Nephron (organoid): ENCODE measurements around the gene CBX7.

Experiments
- H3K27ac Mint-ChIP-seq, 3 experiments: 2 replicates each; pipeline ENCODE4 v1.8.0; 2020; ENCODE audit warnings: mixed read lengths in 3 of 3, mild to moderate bottlenecking in 2 of 3, moderate library complexity in 1 of 3
- H3K27me3 Mint-ChIP-seq: 2 replicates; pipeline ENCODE4 v1.8.0; 2021; ENCODE audit warnings: low read depth, mild to moderate bottlenecking, moderate library complexity, mixed read lengths
- H3K36me3 Mint-ChIP-seq: 2 replicates; pipeline ENCODE4 v1.8.0; 2020; ENCODE audit warnings: low read depth, mixed read lengths
- H3K4me1 Mint-ChIP-seq: 2 replicates; pipeline ENCODE4 v1.8.0; 2020; ENCODE audit warnings: mixed read lengths
- H3K4me3 Mint-ChIP-seq, 3 experiments: 2 replicates each; pipeline ENCODE4 v1.8.0; 2020; ENCODE audit warnings: mild to moderate bottlenecking in 3 of 3, mixed read lengths in 3 of 3, moderate library complexity in 2 of 3
- H3K9me3 Mint-ChIP-seq: 2 replicates; pipeline ENCODE4 v1.8.0; 2020; ENCODE audit warnings: mixed read lengths
- CTCF ChIP-seq, 3 experiments: fragments of 200-600 bp; sonication (generic); IDR thresholded peaks; one replicate each; pipeline ENCODE4 v1.5.0; 2021; ENCODE audit warnings: antibody characterized with exemption in 3 of 3; ENCODE audit not compliant: unreplicated experiment in 3 of 3

Gene CBX7

DNA sequence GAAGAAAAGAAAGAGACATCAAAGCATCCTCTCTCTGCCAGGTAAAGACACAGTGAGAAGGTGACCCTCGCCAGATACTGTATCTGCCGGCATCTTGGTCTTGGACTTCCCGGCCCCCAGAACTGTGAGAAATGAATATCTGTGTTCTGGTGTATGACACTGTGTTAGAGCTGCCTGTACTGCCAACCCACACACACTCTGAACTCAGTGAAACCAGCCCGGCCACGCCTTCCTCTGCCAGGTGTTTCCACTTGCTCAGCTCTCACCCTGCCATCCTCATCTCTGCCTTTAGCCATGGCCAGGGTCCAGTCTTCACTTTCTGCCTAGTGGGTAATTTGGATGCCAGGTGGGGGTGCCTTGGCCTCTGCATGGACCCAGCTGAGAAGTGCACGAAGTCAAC is 24.0 kb downstream of the CBX7 start:
- peaks cover 12% of the 10 kb centered on the region for H3K27me3 Mint-ChIP-seq
- H3K36me3 Mint-ChIP-seq: no peaks in the 10 kb centered on the region
- no peak overlapping the region for H3K4me3 Mint-ChIP-seq
- H3K27ac Mint-ChIP-seq: no peak overlapping the region
- H3K9me3 Mint-ChIP-seq: no peaks in the 10 kb centered on the region
- no peak for TF ChIP-seq CTCF (IDR thresholded peaks at IDR 0.05; ENCODE audit: unreplicated experiment in 3 of 3)
- H3K4me1 Mint-ChIP-seq: peaks cover 11% of the 10 kb centered on the region

DNA sequence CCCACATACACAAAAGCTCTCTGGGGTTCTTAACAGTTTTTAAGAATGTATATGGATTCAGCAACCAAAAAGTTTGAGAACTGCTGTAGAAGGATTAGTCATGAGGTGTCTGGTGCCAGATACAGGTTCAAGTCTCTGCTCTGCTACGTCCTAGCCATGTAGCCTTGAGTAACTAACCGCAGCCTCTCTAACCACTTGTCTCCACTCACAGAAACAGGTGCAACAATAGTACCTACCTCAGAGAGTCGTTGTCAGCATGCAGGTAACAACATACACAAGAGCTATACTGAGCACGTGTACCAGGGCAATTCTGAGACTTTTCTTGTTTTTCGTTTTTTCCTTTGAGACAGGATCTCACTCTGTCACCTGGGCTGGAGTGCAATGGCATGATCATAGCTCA is 26.9 kb downstream of the CBX7 start:
- Mint-ChIP-seq H3K36me3 (no peaks in the 10 kb centered on the region), H3K4me1 (peaks cover 7% of the 10 kb centered on the region), H3K27ac (no peak overlapping the region), H3K27me3 (peaks cover 4% of the 10 kb centered on the region), H3K4me3 (no peak overlapping the region), H3K9me3 (no peaks in the 10 kb centered on the region)
- TF ChIP-seq CTCF (IDR thresholded peaks at IDR 0.05; ENCODE audit: unreplicated experiment in 3 of 3): no peak

- Mint-ChIP-seq H3K9me3 (no peaks in the 10 kb centered on the region), H3K4me3 (peak overlapping the region in 2 of 3 experiments; percentile 19 to 21), H3K27ac (no peak overlapping the region), H3K36me3 (no peaks in the 10 kb centered on the region), H3K27me3 (peaks cover 4% of the 10 kb centered on the region), H3K4me1 (peaks cover 4% of the 10 kb centered on the region)
- TF ChIP-seq CTCF (IDR thresholded peaks at IDR 0.05; ENCODE audit: unreplicated experiment in 3 of 3): no peak
Observed at GRCh38 chr22:39123751-39124581, 28.5 kb downstream of the CBX7 start.

DNA sequence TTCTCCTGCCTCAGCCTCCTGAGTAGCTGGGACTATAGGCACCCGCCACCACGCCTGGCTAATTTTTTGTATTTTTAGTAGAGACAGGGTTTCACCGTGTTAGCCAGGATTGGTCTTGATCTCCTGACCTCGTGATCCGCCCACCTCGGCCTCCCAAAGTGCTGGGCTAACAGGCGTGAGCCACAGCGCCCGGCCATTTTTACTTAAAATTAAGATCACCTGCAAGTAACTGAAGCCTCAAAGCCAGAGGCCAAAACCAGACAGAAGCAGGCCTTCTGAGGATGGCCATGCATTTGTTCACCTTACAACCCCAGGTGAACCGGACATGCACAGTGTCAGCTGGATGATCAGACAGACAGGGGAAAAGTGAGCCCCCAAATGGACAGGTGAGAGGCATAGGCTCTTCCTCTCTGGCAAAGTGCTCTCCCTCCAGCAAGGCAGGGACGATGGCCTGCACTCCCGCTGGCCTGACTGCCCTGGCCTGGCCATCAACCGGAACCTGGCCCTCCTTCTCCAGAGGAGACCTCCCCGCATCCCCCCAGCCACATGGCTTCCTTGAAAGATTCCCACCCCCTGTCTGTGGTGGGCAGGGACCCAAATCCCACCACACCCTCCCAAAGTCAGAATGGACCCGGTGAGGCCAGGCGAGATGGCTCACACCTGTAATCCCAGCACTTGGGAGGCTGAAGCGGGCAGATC is 29.6 kb downstream of the CBX7 start:
- no peak for TF ChIP-seq CTCF (IDR thresholded peaks at IDR 0.05; ENCODE audit: unreplicated experiment in 3 of 3)
- H3K27ac Mint-ChIP-seq: no peak overlapping the region
- H3K27me3 Mint-ChIP-seq: peaks cover 7% of the 10 kb centered on the region
- H3K4me1 Mint-ChIP-seq: peaks cover 4% of the 10 kb centered on the region
- H3K36me3 Mint-ChIP-seq: no peaks in the 10 kb centered on the region
- no peaks in the 10 kb centered on the region for H3K9me3 Mint-ChIP-seq
- no peak overlapping the region for H3K4me3 Mint-ChIP-seq

DNA sequence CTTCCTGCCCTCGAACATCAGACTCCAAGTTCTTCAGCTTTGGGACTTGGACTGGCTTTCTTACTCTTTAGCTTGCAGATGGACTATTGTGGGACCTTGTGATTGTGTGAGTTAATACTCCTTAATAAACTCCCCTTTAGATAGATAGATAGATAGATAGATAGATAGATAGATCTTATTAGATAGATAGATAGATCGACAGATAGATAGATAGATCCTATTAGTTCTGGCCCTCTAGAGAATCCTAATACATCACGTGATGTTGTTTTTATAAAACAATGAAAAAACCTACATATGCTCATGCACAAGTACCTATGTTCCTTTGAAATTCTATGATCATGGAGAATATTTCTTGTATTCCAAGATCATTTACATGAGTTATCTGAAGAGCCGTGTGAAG is 31.5 kb downstream of the CBX7 start:
- no peaks in the 10 kb centered on the region for H3K9me3 Mint-ChIP-seq
- H3K27me3 Mint-ChIP-seq: peaks cover 17% of the 10 kb centered on the region
- no peaks in the 10 kb centered on the region for H3K36me3 Mint-ChIP-seq
- peaks cover 4% of the 10 kb centered on the region for H3K4me1 Mint-ChIP-seq
- no peak overlapping the region for H3K4me3 Mint-ChIP-seq
- TF ChIP-seq CTCF (IDR thresholded peaks at IDR 0.05; ENCODE audit: unreplicated experiment in 3 of 3): no peak
- H3K27ac Mint-ChIP-seq: no peak overlapping the region
